DND-41 (cell line): ENCODE data around the gene MIOS.
"Not testable (repeated sequence)": the region's sequence is repeated elsewhere in the genome, so short reads cannot be mapped to it uniquely, and the experiment has no call there.

Experiments used
- ATAC-seq: fragments of 200-7000 bp; cut with Tn5 transposase; 3 replicates; pipeline ENCODE4 v1.9.1; 2021; ENCODE audit warnings: low read depth; ENCODE audit not compliant: insufficient read depth
- DNase-seq: peaks from one replicate; pipeline ENCODE4 v3.0.0-alpha.2; 2020
- H2AFZ ChIP-seq: 2 replicates; pipeline ENCODE4 v1.6.0; 2012; ENCODE audit warnings: low read depth, low read length
- H3K27ac ChIP-seq: 2 replicates; pipeline ENCODE4 v1.5.1; 2012; ENCODE audit warnings: low read length, inconsistent platforms
- H3K27me3 ChIP-seq: fragments of 200-600 bp; sonication (generic); 2 replicates; pipeline ENCODE4 v1.6.0; 2012; ENCODE audit warnings: low read length, mild to moderate bottlenecking, inconsistent platforms; ENCODE audit not compliant: insufficient read depth, poor library complexity
- H3K36me3 ChIP-seq: 2 replicates; pipeline ENCODE4 v1.5.1; 2012; ENCODE audit warnings: low read length, inconsistent platforms; ENCODE audit not compliant: insufficient read depth
- H3K4me1 ChIP-seq: 2 replicates; pipeline ENCODE4 v1.5.1; 2012; ENCODE audit warnings: mild to moderate bottlenecking, low read length; ENCODE audit not compliant: insufficient read depth
- H3K4me2 ChIP-seq: 2 replicates; pipeline ENCODE4 v1.6.0; 2012; ENCODE audit warnings: mild to moderate bottlenecking, moderate library complexity, low read length, inconsistent platforms; ENCODE audit not compliant: insufficient read depth
- H3K4me3 ChIP-seq, 2 experiments: fragments of 200-600 bp in 1 of 2; shearing (Covaris generic) in 1 of 2; 2 replicates each; pipeline ENCODE4 v1.5.1; 2012 to 2016; ENCODE audit warnings: inconsistent platforms in 2 of 2, low read length in 2 of 2, mild to moderate bottlenecking in 2 of 2, low read depth in 1 of 2, moderate library complexity in 1 of 2
- H3K79me2 ChIP-seq: 2 replicates; pipeline ENCODE4 v1.6.0; 2012; ENCODE audit warnings: low read length, inconsistent platforms; ENCODE audit not compliant: insufficient read depth
- H3K9ac ChIP-seq: 2 replicates; pipeline ENCODE4 v1.6.0; 2012; ENCODE audit warnings: low read depth, mild to moderate bottlenecking, inconsistent platforms, low read length, moderate library complexity
- H3K9me3 ChIP-seq: 2 replicates; pipeline ENCODE4 v1.5.1; 2012; ENCODE audit warnings: low read length, moderate library complexity, mild to moderate bottlenecking, inconsistent platforms; ENCODE audit not compliant: insufficient read depth, severe bottlenecking
- H4K20me1 ChIP-seq: 2 replicates; pipeline ENCODE4 v1.6.0; 2012; ENCODE audit warnings: low read length; ENCODE audit not compliant: insufficient read depth
- CTCF ChIP-seq: IDR thresholded peaks from 2 replicates; pipeline ENCODE4 v1.5.1; 2012; ENCODE audit warnings: borderline replicate concordance, low read length, moderate library complexity, mild to moderate bottlenecking; ENCODE audit not compliant: poor library complexity, severe bottlenecking; ENCODE audit errors: extremely low read depth
- EZH2 ChIP-seq: IDR thresholded peaks from 3 replicates; pipeline ENCODE4 v1.6.1; 2012; ENCODE audit warnings: borderline replicate concordance, low read depth, mild to moderate bottlenecking, moderate library complexity, low read length, inconsistent platforms; ENCODE audit not compliant: severe bottlenecking

The MIOS gene

GRCh38 chr7:7554649-7555575 lies 11.8 kb upstream of the MIOS start:
- Histone ChIP-seq H3K9ac (no peak overlapping the region), H3K36me3 (no peaks in the 10 kb centered on the region), H3K9me3 (peaks cover 3% of the 10 kb centered on the region), H3K4me3 (no peak overlapping the region), H3K27ac (no peak overlapping the region), H3K4me2 (no peak overlapping the region), H2AFZ (no peak overlapping the region), H4K20me1 (no peaks in the 10 kb centered on the region), H3K27me3 (no peaks in the 10 kb centered on the region), H3K79me2 (no peaks in the 10 kb centered on the region), H3K4me1 (no peaks in the 10 kb centered on the region)
- DNase-seq = no peak
- no peak for TF ChIP-seq CTCF
- no peak for ATAC-seq

DNA sequence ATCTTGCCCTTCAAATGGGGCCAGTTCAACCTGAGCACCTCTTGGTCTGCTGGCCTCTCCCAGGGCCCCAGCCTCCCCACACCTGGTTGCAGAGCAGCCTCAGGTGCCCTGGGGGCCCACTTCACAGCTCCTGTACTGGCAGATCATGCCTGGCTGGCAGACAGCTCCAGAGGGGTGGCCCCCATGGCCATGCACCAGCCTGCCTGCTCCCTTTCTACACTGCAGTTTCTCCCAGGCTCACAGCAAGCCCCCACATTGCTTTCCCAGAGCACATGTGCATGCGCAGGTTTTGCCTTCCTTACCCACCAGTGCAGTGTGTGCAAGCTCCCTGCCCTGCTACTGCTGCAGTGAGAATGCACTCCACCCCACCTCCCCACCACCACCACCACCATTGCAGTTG lies 9.8 kb upstream of the MIOS start:
- no peaks in the 10 kb centered on the region for H3K79me2 ChIP-seq
- H3K9me3 ChIP-seq = peaks cover 3% of the 10 kb centered on the region
- no peaks in the 10 kb centered on the region for H3K4me1 ChIP-seq
- H3K9ac ChIP-seq = no peak overlapping the region
- no peaks in the 10 kb centered on the region for H4K20me1 ChIP-seq
- H3K36me3 ChIP-seq = no peaks in the 10 kb centered on the region
- H3K27me3 ChIP-seq = no peaks in the 10 kb centered on the region
- DNase-seq = no peak
- no peak overlapping the region for H3K4me2 ChIP-seq
- no peak for ATAC-seq
- TF ChIP-seq EZH2 (no peak), CTCF (no peak)
- no peak overlapping the region for H3K27ac ChIP-seq
- no peak overlapping the region for H2AFZ ChIP-seq
- no peak overlapping the region for H3K4me3 ChIP-seq

DNA sequence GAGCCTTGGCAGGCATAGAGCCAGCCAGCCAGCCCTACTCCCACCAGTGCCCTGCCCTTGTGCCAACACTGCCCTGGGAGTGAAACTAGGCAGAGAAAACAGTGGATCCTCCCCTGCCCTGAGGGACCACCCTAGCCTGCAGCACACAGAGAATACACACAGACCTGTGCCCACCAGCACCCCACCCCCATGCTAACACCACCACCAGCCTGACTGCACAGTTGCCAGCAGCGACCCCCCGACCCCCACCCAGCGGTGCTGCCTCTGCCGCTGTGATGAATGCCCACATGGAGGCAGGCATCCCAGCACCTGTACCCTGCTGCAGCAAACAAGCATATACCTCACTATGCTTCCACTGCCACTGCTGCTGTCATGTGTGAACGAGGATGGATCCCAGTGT lies 9.4 kb upstream of the MIOS start:
- H4K20me1 ChIP-seq = no peaks in the 10 kb centered on the region
- H3K27ac ChIP-seq = no peak overlapping the region
- H3K27me3 ChIP-seq = no peaks in the 10 kb centered on the region
- H3K36me3 ChIP-seq = no peaks in the 10 kb centered on the region
- peaks cover 3% of the 10 kb centered on the region for H3K9me3 ChIP-seq
- H3K79me2 ChIP-seq = no peaks in the 10 kb centered on the region
- H3K4me3 ChIP-seq = no peak overlapping the region
- no peak for ATAC-seq
- H2AFZ ChIP-seq = no peak overlapping the region
- no peak for DNase-seq
- TF ChIP-seq CTCF (no peak), EZH2 (no peak)
- no peak overlapping the region for H3K9ac ChIP-seq
- H3K4me2 ChIP-seq = no peak overlapping the region
- H3K4me1 ChIP-seq = no peaks in the 10 kb centered on the region

- not testable (repeated sequence) for DNase-seq, ATAC-seq
Observed at GRCh38 chr7:7561591-7561990, 5.1 kb upstream of the MIOS start.

More at GRCh38 chr7:7561591-7561990, 5.1 kb upstream of the MIOS start:
- H3K27me3 ChIP-seq, H3K27ac ChIP-seq, H3K9ac ChIP-seq, H3K4me2 ChIP-seq, H3K79me2 ChIP-seq, H4K20me1 ChIP-seq, H3K36me3 ChIP-seq, H3K4me3 ChIP-seq, H3K9me3 ChIP-seq, H2AFZ ChIP-seq: not testable (repeated sequence)
- peaks cover 14% of the 10 kb centered on the region for H3K4me1 ChIP-seq
